Left cardiac atrium (tissue), 4 donors: ENCODE data around the gene APOC3. TPM values are rescaled to one million over a fixed set of nuclear protein-coding genes. Genes with fewer than 3 reads are reported as not detected.

ENCODE experiments used
- ATAC-seq, 2 donors: fragments of 200-7000 bp; cut with Tn5 transposase; one replicate each; pipeline ENCODE4 v1.9.1; 2020; ENCODE audit warnings: mild to moderate bottlenecking in 2 of 2, moderate library complexity in 2 of 2
- DNase-seq: peaks from one replicate; pipeline ENCODE4 v3.0.0-alpha.2; 2020
- intact Hi-C, 2 donors: fragments of 100-400 bp; cut with DNase I; formaldehyde crosslinking; loops; one replicate each; pipeline versions ENCODE4 v1.14.1 to v1.15.1; 2022 to 2023
- total RNA-seq, 2 donors: library from RNA; stranded (reverse); fragmentation: NEBNext Ultra II Directional; extraction: Animal tissue kit (Norgen Biotek cat#: 25700); gene quantifications; one replicate each; pipeline ENCODE4 v1.2.1, GENCODE V29; 2021
- donor health status: DM: no; HTN: yes; CAD: no.
- donor health status: DM: no; HTN: yes; CAD: no; lungs with severe emphysema.
- donor health status: DM: yes; HTN: yes; CAD: no.
- donor health status: Dilated cardiomyopathy.

APOC3 gene
- total RNA-seq, 2 donors from 2014 or later, result not detected

- intact Hi-C loops, result loop anchor here in 1 of 2 donors (10.0 kb wide), 1 partner anchor 363 kb away; no protein-coding TSS in a partner anchor
- DNase-seq (no peak), ATAC-seq (no peak)
Measured at GRCh38 chr11:116861539-116861938, 31.8 kb downstream of the APOC3 start.

GRCh38 chr11:116862185-116862584 lies 32.5 kb downstream of the APOC3 start:
- DNase-seq (no peak), ATAC-seq (no peak)
- intact Hi-C loops, result loop anchor here in 1 of 2 donors (10.0 kb wide), 1 partner anchor 363 kb away; no protein-coding TSS in a partner anchor

- intact Hi-C loops, result loop anchor here in 1 of 2 donors (10.0 kb wide), 1 partner anchor 362 kb away; no protein-coding TSS in a partner anchor
- ATAC-seq, result no peak
- no peak for DNase-seq
Measured at GRCh38 chr11:116862951-116863350, 33.2 kb downstream of the APOC3 start.

GRCh38 chr11:116864531-116864930 lies 34.8 kb downstream of the APOC3 start:
- intact Hi-C loops, result loop anchor here in 1 of 2 donors (10.0 kb wide), 1 partner anchor 360 kb away; no protein-coding TSS in a partner anchor
- no peak for DNase-seq
- ATAC-seq, result no peak

GRCh38 chr11:116865696-116866095 lies 36.0 kb downstream of the APOC3 start:
- ATAC-seq, result no peak

GRCh38 chr11:116866804-116867455 lies 37.2 kb downstream of the APOC3 start:
- peak in 1 of 2 donors; percentile 69 for ATAC-seq
- no peak for DNase-seq
- intact Hi-C loops, result loop anchor here in 1 of 2 donors (10.0 kb wide), 1 partner anchor 358 kb away; no protein-coding TSS in a partner anchor

More at GRCh38 chr11:116865696-116866095, 36.0 kb downstream of the APOC3 start:
- intact Hi-C loops, result loop anchor here in 1 of 2 donors (10.0 kb wide), 1 partner anchor 359 kb away; no protein-coding TSS in a partner anchor
- no peak for DNase-seq

GRCh38 chr11:116867619-116868018 lies 37.9 kb downstream of the APOC3 start:
- no peak for DNase-seq
- intact Hi-C loops, result loop anchor here in 1 of 2 donors (10.0 kb wide), 1 partner anchor 357 kb away; no protein-coding TSS in a partner anchor
- peak in 1 of 2 donors; percentile 25 for ATAC-seq

GRCh38 chr11:116868066-116868465 lies 38.4 kb downstream of the APOC3 start:
- DNase-seq (no peak), ATAC-seq (peak; percentile 38 to 43)
- intact Hi-C loops, result loop anchor here in 1 of 2 donors (10.0 kb wide), 1 partner anchor 357 kb away; no protein-coding TSS in a partner anchor

GRCh38 chr11:116869610-116870009 lies 39.9 kb downstream of the APOC3 start:
- ATAC-seq, result no peak
- intact Hi-C loops, result loop anchor here (10.0 kb wide), 1 partner anchor 355 kb away; no protein-coding TSS in a partner anchor
- no peak for DNase-seq

GRCh38 chr11:116870054-116870453 lies 40.3 kb downstream of the APOC3 start:
- intact Hi-C loops, result loop anchor here in 1 of 2 donors (10.0 kb wide), 1 partner anchor 355 kb away; no protein-coding TSS in a partner anchor
- ATAC-seq (no peak), DNase-seq (no peak)

GRCh38 chr11:116871248-116871647 lies 41.5 kb downstream of the APOC3 start:
- DNase-seq, result peak; percentile 33
- intact Hi-C loops, result loop anchor here in 1 of 2 donors (10.0 kb wide), 1 partner anchor 354 kb away; no protein-coding TSS in a partner anchor
- ATAC-seq, result peak in 1 of 2 donors; percentile 33

- ATAC-seq (no peak), DNase-seq (no peak)
- intact Hi-C loops, result loop anchor here in 1 of 2 donors (10.0 kb wide), 1 partner anchor 351 kb away; no protein-coding TSS in a partner anchor
Measured at GRCh38 chr11:116873381-116873780, 43.7 kb downstream of the APOC3 start.

- ATAC-seq (peak; percentile 68 to 90), DNase-seq (no peak)
- intact Hi-C loops, result loop anchor here in 1 of 2 donors (10.0 kb wide), 1 partner anchor 351 kb away; no protein-coding TSS in a partner anchor
Measured at GRCh38 chr11:116874251-116874650, 44.5 kb downstream of the APOC3 start.

- intact Hi-C loops, result loop anchor here (5.0 to 10.0 kb wide), 2 partner anchors 232 to 350 kb away; no protein-coding TSS in a partner anchor
- no peak for DNase-seq
Measured at GRCh38 chr11:116875194-116875593, 45.5 kb downstream of the APOC3 start.

GRCh38 chr11:116876656-116877055 lies 46.9 kb downstream of the APOC3 start:
- intact Hi-C loops, result loop anchor here (5.0 to 10.0 kb wide), 2 partner anchors 231 to 348 kb away; no protein-coding TSS in a partner anchor

More at GRCh38 chr11:116875194-116875593, 45.5 kb downstream of the APOC3 start:
- no peak for ATAC-seq

GRCh38 chr11:116879800-116880625 lies 50.3 kb downstream of the APOC3 start:
- ATAC-seq, result peak; percentile 90 to 96
- DNase-seq, result no peak
- intact Hi-C loops, result loop anchor here (5.0 to 10.0 kb wide), 2 partner anchors 227 to 345 kb away; no protein-coding TSS in a partner anchor

More at GRCh38 chr11:116876656-116877055, 46.9 kb downstream of the APOC3 start:
- ATAC-seq (no peak), DNase-seq (no peak)

GRCh38 chr11:116881143-116881542 lies 51.4 kb downstream of the APOC3 start:
- intact Hi-C loops, result loop anchor here in 1 of 2 donors (5.0 kb wide), 1 partner anchor 226 kb away; no protein-coding TSS in a partner anchor
- no peak for ATAC-seq
- no peak for DNase-seq

- intact Hi-C loops, result loop anchor here in 1 of 2 donors (5.0 kb wide), 1 partner anchor 225 kb away; no protein-coding TSS in a partner anchor
- ATAC-seq, result no peak
- no peak for DNase-seq
Measured at GRCh38 chr11:116882386-116882785, 52.7 kb downstream of the APOC3 start.
